Middle frontal gyrus (tissue), 1 donor: ENCODE data around the gene ADAM12.

Experiments used
- DNase-seq: peaks from one replicate; pipeline ENCODE4 v3.0.0-alpha.2; 2015; ENCODE audit warnings: low spot score; ENCODE audit errors: extremely low spot score

ADAM12 gene

GRCh38 chr10:126022841-126023240, 365.4 kb downstream of the ADAM12 start:
- DNase-seq, result no peak

- DNase-seq, result no peak
Observed at GRCh38 chr10:126021833-126022500, 366.3 kb downstream of the ADAM12 start.

GRCh38 chr10:126017961-126018560, 370.2 kb downstream of the ADAM12 start:
- no peak for DNase-seq

- no peak for DNase-seq
Observed at GRCh38 chr10:126016882-126017281, 371.4 kb downstream of the ADAM12 start.

GRCh38 chr10:126016156-126016805, 372.0 kb downstream of the ADAM12 start:
- no peak for DNase-seq

- DNase-seq, result no peak
Observed at GRCh38 chr10:126015413-126015812, 372.9 kb downstream of the ADAM12 start.

GRCh38 chr10:126014309-126014708, 374.0 kb downstream of the ADAM12 start:
- no peak for DNase-seq

GRCh38 chr10:126013489-126014281, 374.6 kb downstream of the ADAM12 start:
- DNase-seq, result no peak

GRCh38 chr10:126012485-126012884, 375.8 kb downstream of the ADAM12 start:
- no peak for DNase-seq

- no peak for DNase-seq
Observed at GRCh38 chr10:126011995-126012394, 376.3 kb downstream of the ADAM12 start.

- no peak for DNase-seq
Observed at GRCh38 chr10:126009650-126010049, 378.6 kb downstream of the ADAM12 start.

- DNase-seq, result no peak
Observed at GRCh38 chr10:126006906-126007305, 381.4 kb downstream of the ADAM12 start.

- no peak for DNase-seq
Observed at GRCh38 chr10:126006264-126006663, 382.0 kb downstream of the ADAM12 start.

- no peak for DNase-seq
Observed at GRCh38 chr10:126004752-126005151, 383.5 kb downstream of the ADAM12 start.

- no peak for DNase-seq
Observed at GRCh38 chr10:126001576-126001975, 386.7 kb downstream of the ADAM12 start.

- no peak for DNase-seq
Observed at GRCh38 chr10:125999694-126000093, 388.6 kb downstream of the ADAM12 start.

GRCh38 chr10:125997586-125997985, 390.7 kb downstream of the ADAM12 start:
- DNase-seq, result no peak

- DNase-seq, result no peak
Observed at GRCh38 chr10:125995726-125996304, 392.5 kb downstream of the ADAM12 start.

- DNase-seq, result no peak
Observed at GRCh38 chr10:125994601-125995000, 393.7 kb downstream of the ADAM12 start.

GRCh38 chr10:125992254-125992653, 396.0 kb downstream of the ADAM12 start:
- DNase-seq, result no peak

GRCh38 chr10:125991392-125991791, 396.9 kb downstream of the ADAM12 start:
- no peak for DNase-seq

GRCh38 chr10:125990974-125991373, 397.3 kb downstream of the ADAM12 start:
- no peak for DNase-seq
